Activated CD8-positive, alpha-beta memory T cell treated with anti-CD3 and anti-CD28 coated beads, Interleukin-2, amount 10 ng/mL, durations not matched to agents 7 days and 5 days (primary cell): ENCODE data around the gene BTBD17. TPM values are rescaled to one million over a fixed set of nuclear protein-coding genes. Genes with fewer than 3 reads are reported as not detected.
"Not testable (repeated sequence)": the region's sequence is repeated elsewhere in the genome, so short reads cannot be mapped to it uniquely, and the experiment has no call there.

Source experiments
- ATAC-seq: fragments of 150-1000 bp; cut with Tn5 transposase; one replicate; pipeline ENCODE4 v1.10.0; 2021; ENCODE audit warnings: moderate library complexity
- CTCF ChIA-PET: fragments of 350-600 bp; sonication (Branson Sonifier 250); formaldehyde crosslinking; loops from one replicate; lab custom pipeline; 2021; ENCODE audit warnings: antibody characterized with exemption; lab: Charles Lee
- DNase-seq: peaks from one replicate; pipeline ENCODE4 v3.0.0-alpha.2; 2020
- H3K27ac Mint-ChIP-seq: one replicate; pipeline ENCODE4 v1.8.0; 2021; ENCODE audit warnings: mild to moderate bottlenecking, mixed read lengths
- H3K27me3 Mint-ChIP-seq: one replicate; pipeline ENCODE4 v1.8.0; 2021; ENCODE audit warnings: mixed read lengths
- H3K36me3 Mint-ChIP-seq: one replicate; pipeline ENCODE4 v1.8.0; 2021; ENCODE audit warnings: mild to moderate bottlenecking, mixed read lengths
- H3K4me1 Mint-ChIP-seq: one replicate; pipeline ENCODE4 v1.8.0; 2021; ENCODE audit warnings: mixed read lengths
- H3K4me3 Mint-ChIP-seq: one replicate; pipeline ENCODE4 v1.8.0; 2021; ENCODE audit warnings: mild to moderate bottlenecking, moderate library complexity, mixed read lengths
- H3K9me3 Mint-ChIP-seq: one replicate; pipeline ENCODE4 v1.8.0; 2022; ENCODE audit warnings: low read depth, mixed read lengths
- total RNA-seq, 2 experiments: library from RNA; stranded (reverse); gene quantifications; one replicate each; pipeline ENCODE4 v1.2.3, GENCODE V29; 2021

The BTBD17 gene
- total RNA-seq, result not detected

DNA sequence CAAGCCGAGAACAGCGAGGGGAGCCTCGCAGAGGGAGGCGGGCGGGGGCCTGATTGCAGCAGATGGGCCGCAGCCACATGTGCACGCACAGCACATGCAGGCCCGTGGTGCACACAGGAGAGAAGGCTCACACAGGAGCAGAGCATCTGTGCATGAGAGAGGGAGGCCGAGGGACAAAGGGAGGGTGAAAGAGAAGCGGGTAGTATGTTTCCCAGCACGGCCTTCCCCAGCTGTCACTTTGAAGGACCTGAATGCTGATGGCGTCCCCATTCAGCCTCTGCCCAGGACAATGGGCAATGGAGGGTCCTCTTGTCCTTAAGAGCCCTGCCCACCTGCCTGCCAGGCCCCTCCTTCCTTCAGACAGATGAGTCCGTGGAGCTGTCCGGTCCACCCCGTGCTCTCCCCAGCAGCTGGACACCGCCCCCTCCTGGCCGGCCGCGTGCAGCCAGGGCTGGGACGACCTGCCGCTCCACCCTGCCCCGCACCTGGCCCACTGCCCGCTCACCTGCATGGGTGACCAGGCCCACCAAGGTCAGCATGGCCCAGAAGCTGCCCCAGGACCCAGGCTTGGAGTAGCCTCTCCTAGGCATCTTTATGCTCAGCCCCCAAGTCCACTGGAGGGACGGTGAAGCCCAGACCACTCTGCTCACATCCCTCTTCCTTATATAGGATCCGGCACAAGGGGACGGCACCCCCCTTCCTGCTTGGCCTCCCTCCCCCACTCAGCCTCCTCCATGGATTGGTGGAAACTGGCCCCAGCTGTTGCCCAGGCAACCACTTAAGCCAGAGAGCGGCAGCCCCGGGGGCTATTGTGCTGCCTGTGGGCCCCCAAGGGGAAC, at the start of gene BTBD17:
BTBD17 (minus strand) TSS at position 639 of the 839 bp plus-strand sequence; CDS start at position 590, 49 bp downstream.
- peak; percentile 69 for ATAC-seq
- DNase-seq, result peak; percentile 61
- Mint-ChIP-seq H3K27ac (no peak within 1 kb of the TSS), H3K9me3 (no peaks in the 10 kb centered on the region), H3K27me3 (peaks cover 32% of the 10 kb centered on the region), H3K36me3 (no peaks in the 10 kb centered on the region), H3K4me3 (no peak within 1 kb of the TSS), H3K4me1 (peaks cover 3% of the 10 kb centered on the region)
- CTCF ChIA-PET, result interaction anchor here (0.9 to 4.1 kb wide), 17 partner anchors 8 to 153 kb away, joined by 3 to 36 read pairs (median 5); partner anchors contain the start of genes KIF19 and TTYH2

GRCh38 chr17:74410001-74410443, 48.4 kb upstream of the BTBD17 start:
- Mint-ChIP-seq H3K27me3 (peaks cover 14% of the 10 kb centered on the region), H3K4me3 (no peak overlapping the region), H3K27ac (no peak overlapping the region), H3K4me1 (peaks cover 2% of the 10 kb centered on the region), H3K36me3 (no peaks in the 10 kb centered on the region), H3K9me3 (no peaks in the 10 kb centered on the region)
- ATAC-seq (no peak), DNase-seq (no peak)
- CTCF ChIA-PET, result interaction anchor here (1.0 to 1.6 kb wide), 3 partner anchors 31 to 48 kb away, joined by 3 to 5 read pairs (median 3); no protein-coding TSS in a partner anchor

- H3K27ac Mint-ChIP-seq, result no peak overlapping the region
- CTCF ChIA-PET, result interaction anchor here (0.7 to 2.1 kb wide), 6 partner anchors 27 to 221 kb away, joined by 3 to 7 read pairs (median 4); no protein-coding TSS in a partner anchor
- ATAC-seq, result no peak
- no peaks in the 10 kb centered on the region for H3K9me3 Mint-ChIP-seq
- no peaks in the 10 kb centered on the region for H3K36me3 Mint-ChIP-seq
- no peak overlapping the region for H3K4me3 Mint-ChIP-seq
- no peak for DNase-seq
- peaks cover 2% of the 10 kb centered on the region for H3K4me1 Mint-ChIP-seq
- H3K27me3 Mint-ChIP-seq, result peaks cover 17% of the 10 kb centered on the region
Observed at GRCh38 chr17:74408815-74409214, 47.1 kb upstream of the BTBD17 start.

DNA sequence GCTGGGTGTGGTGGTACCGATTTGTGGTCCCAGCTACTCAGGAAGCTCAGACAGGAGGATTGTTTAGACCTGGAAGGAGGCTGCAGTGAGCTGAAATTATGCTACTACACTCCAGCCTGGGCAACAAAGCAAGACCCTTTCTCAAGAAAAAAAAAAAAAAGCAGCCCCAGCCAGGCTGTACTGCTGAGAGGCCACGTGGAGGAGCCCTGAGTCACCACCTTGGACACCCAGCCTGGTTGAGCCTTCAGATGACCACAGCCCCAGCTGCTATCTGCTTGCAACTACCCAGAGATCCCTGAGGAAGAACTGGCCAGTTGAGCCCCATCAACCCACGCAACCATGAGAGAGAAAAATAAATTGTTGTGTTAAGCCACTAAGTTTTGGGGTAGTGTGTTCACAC, 46.6 kb upstream of the BTBD17 start:
- CTCF ChIA-PET, result interaction anchor here (1.3 to 2.1 kb wide), 2 partner anchors 29 to 30 kb away, joined by 4 to 7 read pairs; no protein-coding TSS in a partner anchor
- H3K4me3 Mint-ChIP-seq, result no peak overlapping the region
- ATAC-seq, result no peak

GRCh38 chr17:74407384-74407783, 45.7 kb upstream of the BTBD17 start:
- no peaks in the 10 kb centered on the region for H3K9me3 Mint-ChIP-seq
- peaks cover 2% of the 10 kb centered on the region for H3K4me1 Mint-ChIP-seq
- ATAC-seq (no peak), DNase-seq (no peak)
- no peaks in the 10 kb centered on the region for H3K36me3 Mint-ChIP-seq
- H3K27ac Mint-ChIP-seq, result no peak overlapping the region
- CTCF ChIA-PET, result interaction anchor here (1.3 to 2.1 kb wide), 2 partner anchors 29 to 31 kb away, joined by 4 to 7 read pairs; no protein-coding TSS in a partner anchor
- no peak overlapping the region for H3K4me3 Mint-ChIP-seq
- peaks cover 13% of the 10 kb centered on the region for H3K27me3 Mint-ChIP-seq

More for the DNA sequence above, 46.6 kb upstream of the BTBD17 start:
- no peaks in the 10 kb centered on the region for H3K9me3 Mint-ChIP-seq
- H3K36me3 Mint-ChIP-seq, result no peaks in the 10 kb centered on the region
- no peak overlapping the region for H3K27ac Mint-ChIP-seq
- peaks cover 2% of the 10 kb centered on the region for H3K4me1 Mint-ChIP-seq
- DNase-seq, result no peak
- H3K27me3 Mint-ChIP-seq, result peaks cover 13% of the 10 kb centered on the region

- CTCF ChIA-PET, result interaction anchor here (1.1 kb wide), 1 partner anchor 37 kb away, joined by 3 read pairs; no protein-coding TSS in a partner anchor
- H3K4me1 Mint-ChIP-seq, H3K9me3 Mint-ChIP-seq, ATAC-seq, H3K36me3 Mint-ChIP-seq, H3K27ac Mint-ChIP-seq, DNase-seq, H3K4me3 Mint-ChIP-seq, H3K27me3 Mint-ChIP-seq: not testable (repeated sequence)
Observed at GRCh38 chr17:74405311-74405710, 43.6 kb upstream of the BTBD17 start.

DNA sequence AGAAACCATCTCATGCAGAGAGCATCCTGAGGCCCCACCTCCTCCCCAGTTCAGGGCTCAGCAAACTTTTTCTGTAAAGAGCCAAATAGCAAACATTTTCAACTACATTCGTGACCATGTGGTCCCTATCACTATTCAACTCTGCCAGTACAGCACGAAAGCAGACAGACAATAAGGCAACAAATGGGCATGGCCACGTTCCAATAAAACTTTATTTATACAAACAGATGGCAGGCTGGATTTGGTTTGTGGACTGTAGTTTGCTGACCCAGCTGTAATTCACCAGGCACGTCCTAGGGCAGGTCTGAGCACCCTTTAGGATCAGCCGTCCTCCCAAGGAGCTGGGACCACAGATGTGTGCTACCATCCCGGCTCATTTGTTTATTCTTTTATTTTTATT, 43.1 kb upstream of the BTBD17 start:
- Mint-ChIP-seq H3K36me3 (no peaks in the 10 kb centered on the region), H3K9me3 (no peaks in the 10 kb centered on the region), H3K27me3 (peaks cover 9% of the 10 kb centered on the region), H3K4me1 (no peaks in the 10 kb centered on the region), H3K4me3 (no peak overlapping the region), H3K27ac (no peak overlapping the region)
- ATAC-seq, result no peak
- DNase-seq, result no peak
- CTCF ChIA-PET, result interaction anchor here (1.1 kb wide), 1 partner anchor 36 kb away, joined by 3 read pairs; no protein-coding TSS in a partner anchor

DNA sequence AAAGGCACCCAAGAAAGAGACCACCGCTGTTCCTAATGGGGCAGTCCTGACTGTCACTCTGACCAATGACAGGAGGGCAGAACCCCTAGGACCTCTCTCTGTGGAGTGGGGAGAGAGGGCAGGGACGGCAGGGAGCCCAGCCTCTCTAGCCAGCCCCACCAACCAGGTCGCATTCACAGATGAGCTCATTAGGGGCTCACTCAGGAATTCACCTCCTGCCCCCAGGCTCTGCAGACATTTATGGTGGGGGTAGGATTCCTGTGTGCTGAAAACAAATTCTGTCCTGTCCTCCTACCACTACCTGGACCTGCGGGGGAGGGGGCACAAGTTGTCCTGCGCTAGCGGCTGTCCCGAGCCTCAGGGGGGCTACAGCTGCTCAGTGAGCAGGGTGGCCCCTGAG, 42.5 kb upstream of the BTBD17 start:
- CTCF ChIA-PET, result no interaction called here
- H3K4me1 Mint-ChIP-seq, result no peaks in the 10 kb centered on the region
- no peak overlapping the region for H3K27ac Mint-ChIP-seq
- no peak overlapping the region for H3K4me3 Mint-ChIP-seq
- ATAC-seq (no peak), DNase-seq (no peak)
- H3K27me3 Mint-ChIP-seq, result peaks cover 14% of the 10 kb centered on the region
- no peaks in the 10 kb centered on the region for H3K36me3 Mint-ChIP-seq
- H3K9me3 Mint-ChIP-seq, result no peaks in the 10 kb centered on the region

DNA sequence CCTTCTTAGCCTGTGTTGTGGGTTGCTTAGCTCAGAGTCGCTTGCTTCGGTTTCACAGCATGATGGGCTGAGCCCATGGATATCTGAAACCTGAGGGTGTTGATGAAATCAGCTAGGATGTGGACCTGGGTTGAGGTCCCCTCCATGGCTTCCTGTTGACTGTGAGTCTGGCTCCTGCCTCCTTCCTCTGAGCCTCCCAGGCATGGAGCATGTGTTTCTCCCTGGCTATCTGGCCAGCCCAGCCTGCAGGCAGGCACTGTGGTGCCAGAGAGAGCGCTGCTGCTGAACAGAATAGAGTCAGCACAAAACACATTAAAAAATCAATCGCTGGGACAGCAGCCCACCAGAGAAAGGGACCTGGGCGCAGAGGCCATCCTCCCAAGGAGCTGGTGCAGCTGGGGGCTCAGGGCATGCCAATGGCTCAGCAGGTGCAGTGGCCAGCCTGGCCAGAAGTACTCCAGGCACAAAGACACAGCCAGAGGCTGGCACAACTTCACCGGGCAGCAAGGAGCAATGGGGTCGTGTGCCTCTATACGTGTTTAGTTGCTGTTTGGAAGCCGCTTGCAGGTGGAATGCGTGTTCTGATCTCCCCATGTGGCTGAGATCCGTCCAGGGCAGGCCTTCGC, 42.0 kb upstream of the BTBD17 start:
- H3K9me3 Mint-ChIP-seq, result no peaks in the 10 kb centered on the region
- peaks cover 15% of the 10 kb centered on the region for H3K27me3 Mint-ChIP-seq
- CTCF ChIA-PET, result no interaction called here
- no peak overlapping the region for H3K27ac Mint-ChIP-seq
- no peak overlapping the region for H3K4me3 Mint-ChIP-seq
- no peaks in the 10 kb centered on the region for H3K4me1 Mint-ChIP-seq
- no peaks in the 10 kb centered on the region for H3K36me3 Mint-ChIP-seq
- ATAC-seq (no peak), DNase-seq (no peak)

GRCh38 chr17:74402048-74402447, 40.4 kb upstream of the BTBD17 start:
- no peaks in the 10 kb centered on the region for H3K36me3 Mint-ChIP-seq

DNA sequence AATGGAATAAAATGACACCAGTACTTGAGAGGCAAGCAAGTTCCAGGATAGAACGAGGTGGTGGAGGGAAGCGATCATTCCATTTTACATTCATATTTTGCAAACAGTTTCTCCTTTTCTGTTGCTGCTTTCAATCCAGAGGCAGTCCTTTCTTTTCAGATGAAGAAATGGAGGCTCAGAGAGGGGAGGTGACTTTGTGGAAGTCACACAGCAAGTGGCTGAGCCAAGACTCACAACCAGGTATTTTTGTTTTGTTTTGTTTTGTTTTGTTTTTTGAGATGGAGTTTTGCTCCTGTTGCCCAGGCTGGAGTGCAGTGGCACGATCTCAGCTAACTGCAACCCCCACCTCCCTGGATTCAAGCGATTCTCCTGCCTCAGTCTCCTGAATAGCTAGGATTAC, 34.9 kb upstream of the BTBD17 start:
- Mint-ChIP-seq H3K27me3 (peaks cover 14% of the 10 kb centered on the region), H3K4me3 (no peak overlapping the region), H3K36me3 (no peaks in the 10 kb centered on the region), H3K27ac (no peak overlapping the region), H3K4me1 (no peaks in the 10 kb centered on the region), H3K9me3 (no peaks in the 10 kb centered on the region)
- ATAC-seq (no peak), DNase-seq (no peak)
- CTCF ChIA-PET, result no interaction called here

More at GRCh38 chr17:74402048-74402447, 40.4 kb upstream of the BTBD17 start:
- Mint-ChIP-seq H3K9me3 (no peaks in the 10 kb centered on the region), H3K4me1 (no peaks in the 10 kb centered on the region), H3K4me3 (no peak overlapping the region), H3K27me3 (peaks cover 15% of the 10 kb centered on the region), H3K27ac (no peak overlapping the region)
- DNase-seq, result no peak
- CTCF ChIA-PET, result interaction anchor here (0.7 kb wide), 1 partner anchor 10 kb away, joined by 3 read pairs; no protein-coding TSS in a partner anchor
- ATAC-seq, result no peak

DNA sequence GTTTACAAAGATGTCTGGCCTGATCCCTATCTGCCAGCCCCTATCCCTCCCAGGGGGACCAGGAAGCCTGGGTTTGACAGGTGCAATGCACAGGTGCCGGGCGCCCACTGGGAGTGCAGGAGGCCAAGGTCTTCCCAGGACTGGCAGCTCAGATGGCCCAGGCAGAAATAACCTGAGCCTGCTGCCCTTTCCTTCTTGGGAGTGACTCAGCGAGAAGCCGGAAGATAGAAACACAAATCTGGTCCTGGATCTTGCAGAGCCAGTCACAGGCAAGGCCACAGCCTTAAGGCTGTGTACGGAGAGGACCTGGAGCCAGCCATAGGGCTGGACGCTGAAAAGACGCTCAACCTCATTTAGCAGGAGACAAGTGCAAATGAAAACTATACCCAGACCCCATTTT, 33.3 kb upstream of the BTBD17 start:
- H3K36me3 Mint-ChIP-seq, result no peaks in the 10 kb centered on the region
- H3K4me1 Mint-ChIP-seq, result no peaks in the 10 kb centered on the region
- H3K27me3 Mint-ChIP-seq, result peaks cover 22% of the 10 kb centered on the region

More for the DNA sequence above, 33.3 kb upstream of the BTBD17 start:
- Mint-ChIP-seq H3K27ac (no peak overlapping the region), H3K9me3 (no peaks in the 10 kb centered on the region), H3K4me3 (no peak overlapping the region)
- DNase-seq, result no peak
- CTCF ChIA-PET, result interaction anchor here (1.2 to 2.3 kb wide), 3 partner anchors 16 to 138 kb away, joined by 3 to 9 read pairs (median 9); partner anchors contain the start of gene GPR142
- ATAC-seq, result no peak
